Mucosa of stomach (tissue), 1 donor: Measurements from ENCODE around the gene NOS1AP.
"Not testable (repeated sequence)": the region's sequence is repeated elsewhere in the genome, so short reads cannot be mapped to it uniquely, and the experiment has no call there.

Experiments
- H3K27me3 ChIP-seq: one replicate; pipeline ENCODE4 v1.7.0; 2013; ENCODE audit warnings: mild to moderate bottlenecking, low read length; ENCODE audit not compliant: control insufficient read depth, insufficient read depth
- H3K36me3 ChIP-seq: one replicate; pipeline ENCODE4 v1.7.0; 2013; ENCODE audit warnings: low read length; ENCODE audit not compliant: control insufficient read depth, insufficient read depth
- H3K4me1 ChIP-seq: one replicate; pipeline ENCODE4 v1.7.0; 2013; ENCODE audit warnings: mild to moderate bottlenecking, low read length; ENCODE audit not compliant: control insufficient read depth, insufficient read depth
- H3K4me3 ChIP-seq: one replicate; pipeline ENCODE4 v1.7.0; 2013; ENCODE audit warnings: low read length
- H3K9ac ChIP-seq: one replicate; pipeline ENCODE4 v1.7.0; 2013; ENCODE audit warnings: mild to moderate bottlenecking, low read length, moderate library complexity
- H3K9me3 ChIP-seq: one replicate; pipeline ENCODE4 v1.7.0; 2013; ENCODE audit warnings: mild to moderate bottlenecking, low read length, moderate library complexity; ENCODE audit not compliant: control insufficient read depth
- donor health status: Pancreatic carcinoma.

The NOS1AP gene

DNA sequence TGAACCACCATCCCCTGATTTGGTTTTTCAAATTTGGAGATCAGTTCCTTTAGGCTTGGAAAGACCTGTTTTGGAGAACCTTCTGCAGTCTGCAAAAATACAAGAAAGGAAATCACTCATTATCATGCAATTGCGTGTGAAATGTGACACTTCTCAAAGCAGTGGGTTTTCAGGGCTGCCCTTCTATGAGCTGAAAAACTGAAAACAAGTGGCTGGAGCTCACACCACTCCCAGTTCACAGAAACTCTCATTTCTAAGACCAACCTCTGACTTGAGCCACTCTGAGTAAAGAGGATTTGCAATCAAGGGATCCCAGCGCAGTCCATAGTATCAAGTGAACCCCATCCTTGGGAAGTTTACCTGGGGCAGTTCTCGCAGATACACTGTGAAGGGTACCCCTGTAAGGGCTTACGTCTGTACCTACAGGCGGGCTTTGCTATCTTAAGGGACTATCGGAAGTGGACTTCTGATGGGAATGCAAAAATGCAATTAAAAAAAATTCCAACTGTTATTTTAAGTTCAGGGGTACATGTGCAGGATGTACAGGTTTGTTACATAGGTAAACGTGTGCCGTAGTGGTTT lies 329.6 kb downstream of the NOS1AP start:
- Histone ChIP-seq H3K4me3 (no peak overlapping the region), H3K4me1 (no peaks in the 10 kb centered on the region), H3K27me3 (no peaks in the 10 kb centered on the region), H3K36me3 (no peaks in the 10 kb centered on the region), H3K9ac (no peak overlapping the region), H3K9me3 (no peaks in the 10 kb centered on the region)

DNA sequence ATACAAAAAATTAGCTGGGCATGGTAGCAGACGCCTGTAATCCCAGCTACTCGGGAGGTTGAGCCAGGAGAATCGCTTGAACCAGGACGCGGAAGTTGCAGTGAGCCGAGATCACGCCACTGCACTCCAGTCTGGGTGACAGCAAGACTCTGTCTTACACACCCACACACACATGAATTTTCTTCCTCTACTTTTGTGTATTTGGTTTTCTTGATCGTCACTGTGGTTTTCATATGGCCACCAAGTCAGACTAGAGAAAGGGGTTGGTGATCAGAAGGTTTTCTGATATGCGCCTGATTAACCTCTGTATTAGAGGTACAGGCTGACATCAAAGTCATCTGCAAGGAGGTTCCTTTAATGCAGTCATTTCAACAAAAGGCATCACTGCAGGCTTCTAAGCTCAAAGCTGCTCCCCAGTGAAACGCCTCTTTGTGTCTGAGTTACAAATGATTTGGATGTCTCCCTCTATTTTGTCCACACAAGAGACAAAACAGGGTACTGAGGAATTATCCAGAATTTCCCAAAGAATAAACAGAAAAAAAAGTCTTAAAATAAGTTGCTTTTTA lies 331.4 kb downstream of the NOS1AP start:
- Histone ChIP-seq H3K4me3 (no peak overlapping the region), H3K36me3 (no peaks in the 10 kb centered on the region), H3K27me3 (no peaks in the 10 kb centered on the region), H3K9me3 (no peaks in the 10 kb centered on the region), H3K4me1 (peaks cover 3% of the 10 kb centered on the region), H3K9ac (no peak overlapping the region)

DNA sequence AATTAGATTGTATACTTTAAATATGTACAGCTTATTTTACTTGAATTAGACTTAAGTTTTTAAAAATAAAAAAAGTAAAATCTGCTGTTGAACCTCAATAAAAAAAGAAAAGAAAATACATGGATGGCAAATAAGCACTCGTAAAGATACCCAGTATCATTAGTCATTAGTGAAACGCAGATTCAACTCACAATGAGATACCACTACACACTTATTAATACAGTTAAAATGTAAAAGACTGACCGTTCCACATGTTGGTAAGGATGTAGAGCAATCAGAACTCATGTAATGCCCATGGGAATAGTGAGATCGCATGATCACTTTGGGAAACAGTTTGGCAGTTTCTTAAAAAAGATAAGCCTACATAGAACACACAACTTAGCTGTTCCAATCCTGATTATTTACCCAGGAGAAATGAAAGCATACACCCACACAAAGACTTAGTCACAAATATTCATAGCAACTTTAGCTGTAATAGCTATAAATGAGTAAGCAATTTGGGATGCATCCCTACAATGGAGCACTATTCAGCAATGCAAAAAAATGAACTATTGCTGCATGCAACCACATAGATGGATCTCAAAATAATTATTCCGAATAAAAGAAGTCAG lies 335.2 kb downstream of the NOS1AP start:
- no peaks in the 10 kb centered on the region for H3K36me3 ChIP-seq
- no peaks in the 10 kb centered on the region for H3K27me3 ChIP-seq
- H3K4me1 ChIP-seq = peaks cover 3% of the 10 kb centered on the region
- no peaks in the 10 kb centered on the region for H3K9me3 ChIP-seq
- no peak overlapping the region for H3K4me3 ChIP-seq
- no peak overlapping the region for H3K9ac ChIP-seq

DNA sequence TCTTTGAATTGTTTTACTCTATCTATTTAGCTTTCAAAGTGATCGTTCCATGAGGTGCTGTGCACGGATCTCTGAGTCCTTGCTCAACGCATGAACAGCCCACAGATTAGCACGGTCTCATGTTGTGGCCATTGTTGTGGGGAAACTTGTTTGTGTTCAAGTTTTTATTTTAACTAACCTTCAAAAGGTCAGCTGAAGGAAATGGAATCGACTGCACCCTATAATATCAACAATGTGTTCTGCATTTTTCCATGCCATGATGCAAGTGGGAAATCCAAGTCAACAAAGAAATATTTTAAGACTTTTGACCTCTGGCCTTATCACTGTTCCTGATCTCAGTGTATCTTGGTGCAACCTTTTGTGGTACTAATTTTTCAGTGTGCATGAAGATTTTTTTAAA lies 336.3 kb downstream of the NOS1AP start:
- no peak overlapping the region for H3K9ac ChIP-seq
- H3K4me1 ChIP-seq = peaks cover 3% of the 10 kb centered on the region
- no peaks in the 10 kb centered on the region for H3K36me3 ChIP-seq
- H3K27me3 ChIP-seq = no peaks in the 10 kb centered on the region
- no peak overlapping the region for H3K4me3 ChIP-seq
- H3K9me3 ChIP-seq = no peaks in the 10 kb centered on the region

DNA sequence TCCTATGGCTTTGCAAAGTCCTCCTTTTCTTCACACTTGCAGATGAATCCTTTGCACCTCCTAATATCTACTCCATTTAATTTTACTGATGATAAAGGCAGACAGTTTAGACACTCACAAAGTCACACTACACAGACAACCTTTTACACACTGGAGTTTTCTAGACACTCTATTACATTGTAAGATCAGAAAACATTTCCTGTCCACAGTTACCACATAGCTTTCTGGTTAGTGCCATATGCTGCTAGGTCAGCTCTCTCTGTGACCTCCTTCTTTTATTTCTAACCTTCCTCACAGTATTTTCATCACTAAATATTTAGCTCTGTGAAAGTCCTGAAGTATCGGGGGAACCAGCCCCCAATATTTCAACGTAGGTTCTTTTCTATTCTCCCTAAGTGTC lies 337.3 kb downstream of the NOS1AP start:
- no peak overlapping the region for H3K9ac ChIP-seq
- H3K27me3 ChIP-seq = no peaks in the 10 kb centered on the region
- no peaks in the 10 kb centered on the region for H3K36me3 ChIP-seq
- H3K4me3 ChIP-seq = no peak overlapping the region
- H3K4me1 ChIP-seq = peaks cover 3% of the 10 kb centered on the region
- no peaks in the 10 kb centered on the region for H3K9me3 ChIP-seq

DNA sequence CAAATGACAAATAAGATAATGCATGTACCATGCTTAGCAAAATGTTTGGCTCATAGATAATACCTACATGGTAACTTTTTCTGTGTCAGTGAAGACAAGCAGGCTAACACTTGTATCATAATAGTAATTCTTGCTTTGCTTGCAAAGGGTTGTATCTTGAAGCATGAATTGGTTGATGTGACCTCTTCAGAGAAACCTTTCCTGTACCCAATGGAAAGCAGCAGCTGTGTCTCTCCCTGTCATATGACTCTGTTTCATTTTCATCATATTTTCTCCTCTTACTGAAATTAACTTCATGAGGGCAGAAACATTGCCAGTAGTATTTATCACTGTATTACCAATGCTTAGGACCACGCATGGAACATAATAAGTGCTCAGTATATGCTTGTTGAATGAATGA lies 338.0 kb downstream of the NOS1AP start:
- no peak overlapping the region for H3K9ac ChIP-seq
- H3K4me1 ChIP-seq = peaks cover 3% of the 10 kb centered on the region
- H3K9me3 ChIP-seq = no peaks in the 10 kb centered on the region
- H3K27me3 ChIP-seq = no peaks in the 10 kb centered on the region
- no peaks in the 10 kb centered on the region for H3K36me3 ChIP-seq
- H3K4me3 ChIP-seq = no peak overlapping the region

DNA sequence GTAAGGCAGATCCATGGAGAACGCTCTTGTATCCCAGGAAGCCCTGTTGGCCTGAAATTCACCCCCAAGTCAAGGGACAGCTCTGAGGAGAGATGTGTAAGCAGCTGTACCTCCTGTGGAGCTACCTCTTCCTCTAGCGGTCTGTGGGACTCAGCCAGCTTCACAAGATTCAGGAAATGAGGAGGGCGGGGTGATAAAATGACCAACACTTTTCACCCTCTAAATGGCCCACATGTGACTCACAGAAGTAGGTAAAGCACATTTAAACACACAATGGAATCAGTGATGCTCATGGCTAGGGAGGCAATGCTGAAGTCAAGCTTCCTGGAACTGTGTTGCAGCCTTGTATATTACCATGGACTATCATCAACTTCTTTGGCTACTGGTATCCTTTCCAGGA lies 342.5 kb downstream of the NOS1AP start, which contains the start of gene SH2D1B:
SH2D1B (minus strand) TSS at position 135 of the 400 bp plus-strand sequence; CDS start at position 15, 120 bp downstream.
- no peak within 1 kb of the TSS for H3K9ac ChIP-seq
- H3K4me3 ChIP-seq = no peak within 1 kb of the TSS
- H3K4me1 ChIP-seq = no peaks in the 10 kb centered on the region
- no peaks in the 10 kb centered on the region for H3K27me3 ChIP-seq
- no peaks in the 10 kb centered on the region for H3K36me3 ChIP-seq
- no peaks in the 10 kb centered on the region for H3K9me3 ChIP-seq

DNA sequence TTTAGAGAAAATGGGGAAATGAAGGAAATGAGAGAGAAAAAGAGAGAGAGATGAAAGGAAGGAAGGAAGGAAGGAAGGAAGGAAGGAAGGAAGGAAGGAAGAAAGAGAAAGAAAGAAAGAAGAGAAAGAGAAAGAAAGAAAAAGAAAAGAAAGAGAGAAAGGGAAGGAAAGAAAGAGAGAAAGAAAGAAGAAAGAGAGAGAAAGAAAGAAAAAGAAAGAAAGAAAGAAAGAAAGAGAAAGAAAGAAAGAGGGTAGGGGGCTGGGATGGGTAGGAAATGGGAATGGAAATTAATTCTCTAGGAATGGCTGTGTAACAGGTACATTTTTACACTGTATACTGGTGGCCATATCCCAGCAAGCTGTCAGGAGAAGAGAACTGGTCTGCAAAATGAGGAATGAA lies 346.7 kb downstream of the NOS1AP start:
- Histone ChIP-seq H3K27me3 (no peaks in the 10 kb centered on the region), H3K36me3 (no peaks in the 10 kb centered on the region), H3K4me3 (no peak overlapping the region), H3K9ac (no peak overlapping the region), H3K4me1 (peaks cover 3% of the 10 kb centered on the region), H3K9me3 (no peaks in the 10 kb centered on the region)

DNA sequence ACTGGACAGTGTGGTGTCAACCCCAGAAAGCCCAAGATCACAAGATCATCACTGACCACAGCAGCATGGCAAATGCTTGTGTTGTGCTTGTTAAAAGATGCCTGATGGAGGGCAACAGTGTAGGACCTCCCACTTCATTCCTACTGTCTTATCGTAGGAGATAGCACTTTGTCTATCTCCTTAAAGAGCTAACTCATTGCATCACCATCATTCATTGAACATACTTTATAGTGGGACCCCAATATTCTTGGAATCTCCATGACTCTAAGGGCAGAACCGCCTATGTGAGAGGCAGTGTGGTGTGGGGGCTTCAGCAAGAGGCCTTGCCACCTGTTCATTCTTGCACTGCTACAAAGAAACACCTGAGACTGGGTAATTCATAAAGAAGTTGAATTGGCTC lies 347.4 kb downstream of the NOS1AP start:
- Histone ChIP-seq H3K27me3 (no peaks in the 10 kb centered on the region), H3K4me3 (no peak overlapping the region), H3K9me3 (no peaks in the 10 kb centered on the region)

DNA sequence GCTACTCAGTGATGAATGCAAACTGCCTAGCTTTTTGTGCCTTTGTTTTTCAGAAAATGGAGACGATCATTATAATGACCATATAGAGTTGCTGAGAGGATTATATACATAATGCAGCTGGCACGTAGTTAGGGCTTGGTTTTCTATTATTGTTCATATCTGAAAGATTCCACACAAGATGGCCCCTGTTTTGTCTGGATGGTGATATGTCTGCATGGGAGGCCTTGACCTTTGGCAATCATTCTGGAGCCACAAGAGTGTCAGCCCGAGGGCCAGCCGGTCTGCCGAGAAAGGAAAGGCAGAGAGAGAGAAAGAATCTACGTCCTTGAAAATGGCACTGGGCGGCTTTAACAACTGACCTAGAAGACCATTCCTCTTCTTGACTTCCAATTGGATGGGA lies 348.2 kb downstream of the NOS1AP start:
- Histone ChIP-seq H3K27me3 (no peaks in the 10 kb centered on the region), H3K9ac (no peak overlapping the region), H3K36me3 (no peaks in the 10 kb centered on the region), H3K4me1 (peaks cover 5% of the 10 kb centered on the region), H3K4me3 (no peak overlapping the region), H3K9me3 (no peaks in the 10 kb centered on the region)

More for the DNA sequence above, 347.4 kb downstream of the NOS1AP start:
- no peaks in the 10 kb centered on the region for H3K36me3 ChIP-seq
- H3K4me1 ChIP-seq = peaks cover 5% of the 10 kb centered on the region
- H3K9ac ChIP-seq = no peak overlapping the region

DNA sequence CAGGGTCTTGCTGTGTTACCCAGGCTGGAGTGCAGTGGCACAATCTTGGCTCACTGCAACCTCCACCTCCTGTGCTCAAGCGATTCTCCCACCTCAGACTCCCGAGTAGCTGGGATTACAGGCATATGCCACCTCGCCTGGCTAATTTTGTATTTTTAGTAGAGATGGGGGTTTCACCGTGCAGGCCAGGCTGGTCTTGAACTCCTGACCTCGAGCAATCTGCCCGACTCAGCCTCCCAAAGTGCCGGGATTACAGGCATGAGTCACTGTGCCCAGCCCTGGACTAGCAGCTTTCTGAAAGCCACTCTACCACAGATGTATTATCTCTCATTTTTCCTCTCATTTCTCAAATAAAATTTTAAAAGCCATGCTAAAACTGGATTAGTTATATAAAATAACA lies 349.1 kb downstream of the NOS1AP start:
- not testable (repeated sequence) for H3K27me3 ChIP-seq, H3K9ac ChIP-seq, H3K4me1 ChIP-seq, H3K4me3 ChIP-seq, H3K9me3 ChIP-seq, H3K36me3 ChIP-seq

DNA sequence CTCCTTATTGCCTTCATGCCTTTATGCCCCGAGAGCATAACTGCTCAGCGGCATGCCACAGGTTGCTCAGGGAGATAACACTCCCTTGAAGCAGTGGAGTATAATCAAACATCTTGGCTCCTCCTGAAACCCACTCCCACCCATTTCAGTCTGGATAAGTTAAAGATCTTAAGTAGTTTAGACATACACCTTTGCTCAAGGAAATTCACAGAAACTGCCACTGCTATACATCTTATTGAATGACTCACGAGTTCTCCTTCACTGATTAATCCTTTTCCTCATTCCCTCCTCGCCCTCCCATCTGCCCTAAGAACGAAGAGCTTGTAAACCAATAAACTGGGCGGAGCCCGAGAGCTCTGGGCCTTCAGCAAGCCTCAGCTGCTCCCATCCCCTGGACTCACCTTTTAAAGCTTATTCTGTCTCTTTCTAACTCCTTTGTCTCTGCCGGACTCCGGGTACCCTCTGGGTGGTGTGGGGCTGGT lies 350.0 kb downstream of the NOS1AP start:
- H3K4me3 ChIP-seq, H3K36me3 ChIP-seq, H3K4me1 ChIP-seq, H3K27me3 ChIP-seq, H3K9ac ChIP-seq, H3K9me3 ChIP-seq: not testable (repeated sequence)
